IPS DF 6.9 (cell line): ENCODE results near the gene TMEM190.

Experiments
- DNase-seq: peaks from one replicate; pipeline ENCODE4 v3.0.0-alpha.2; 2013; ENCODE audit warnings: low read depth, low spot score
- H3K27ac ChIP-seq: one replicate; pipeline ENCODE4 v1.5.1; 2013; ENCODE audit warnings: low read length, control low read depth
- H3K27me3 ChIP-seq: 2 replicates; pipeline ENCODE4 v1.6.1; 2013; ENCODE audit warnings: mild to moderate bottlenecking, low read length; ENCODE audit not compliant: control insufficient read depth, insufficient read depth
- H3K36me3 ChIP-seq: 2 replicates; pipeline ENCODE4 v1.6.1; 2013; ENCODE audit warnings: low read length; ENCODE audit not compliant: control insufficient read depth, insufficient read depth
- H3K4me1 ChIP-seq: 2 replicates; pipeline ENCODE4 v1.6.1; 2013; ENCODE audit warnings: low read length; ENCODE audit not compliant: control insufficient read depth, insufficient read depth
- H3K4me3 ChIP-seq: 2 replicates; pipeline ENCODE4 v1.5.1; 2013; ENCODE audit warnings: mild to moderate bottlenecking, low read length
- H3K9me3 ChIP-seq: 2 replicates; pipeline ENCODE4 v1.6.1; 2013; ENCODE audit warnings: low read length, inconsistent platforms; ENCODE audit not compliant: control insufficient read depth, insufficient read depth
- WGBS: extraction: QIAGEN DNeasy Blood & Tissue Kit; methylation state at CpG from one replicate; pipeline ENCODE4 v1.1.7; 2013; ENCODE audit warnings: mixed read lengths, missing lambda C conversion rate; ENCODE audit not compliant: insufficient read length, insufficient coverage; 5-methylcytosine and 5-hydroxymethylcytosine counted together

Gene TMEM190

DNA sequence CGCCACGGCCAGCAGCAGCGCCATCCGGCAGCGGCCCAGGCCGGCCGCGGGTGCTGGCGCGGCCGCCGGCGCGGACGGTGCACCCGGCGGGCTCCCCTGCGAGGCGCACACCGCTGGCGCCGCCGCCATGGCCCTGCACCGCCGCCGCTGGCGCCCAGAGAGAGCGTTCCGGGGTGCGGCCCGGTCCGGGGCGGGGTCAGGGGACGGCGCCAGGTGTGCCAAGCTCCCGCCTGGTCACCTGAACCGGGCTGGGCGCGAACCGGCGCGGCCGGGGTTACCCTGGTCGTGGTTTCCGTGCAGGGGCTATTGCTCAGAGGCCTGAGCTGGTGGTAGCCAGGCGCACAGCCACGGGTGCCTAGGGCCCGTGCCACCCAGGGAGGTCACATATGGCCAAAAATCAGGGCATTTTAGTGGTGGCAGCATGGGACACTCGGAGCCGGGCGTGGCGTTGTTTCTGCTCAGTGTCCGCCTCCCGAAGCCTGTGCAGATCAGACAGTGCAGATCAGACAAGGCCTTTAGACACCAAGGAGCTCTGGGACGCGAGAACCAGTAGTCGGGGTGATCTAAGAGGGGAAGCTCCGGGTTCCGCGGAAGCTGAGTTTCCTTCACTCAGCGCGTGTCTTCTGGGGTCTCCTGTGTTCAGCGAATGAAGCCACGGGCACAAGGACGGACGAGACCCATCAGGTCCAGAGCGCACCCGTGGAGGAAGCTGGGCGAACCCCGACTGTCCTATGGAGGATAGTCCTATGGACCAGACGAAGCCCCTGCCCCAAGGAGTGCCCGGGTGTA is 7.7 kb downstream of the TMEM190 start, which contains the start of gene TMEM238:
TMEM238 (minus strand) TSS at position 162 of the 789 bp plus-strand sequence; CDS start at position 129, 33 bp downstream.
- H3K27ac ChIP-seq = no peak within 1 kb of the TSS
- DNase-seq = no peak
- no peaks in the 10 kb centered on the region for H3K9me3 ChIP-seq
- H3K4me1 ChIP-seq = peaks cover 3% of the 10 kb centered on the region
- H3K36me3 ChIP-seq = peaks cover 23% of the 10 kb centered on the region
- H3K27me3 ChIP-seq = no peaks in the 10 kb centered on the region
- H3K4me3 ChIP-seq = peak within 1 kb of the TSS; percentile 69; the same call in 1 of the 2 replicates
- no CpG with 5 or more reads among the region's 72 CpGs for WGBS

DNA sequence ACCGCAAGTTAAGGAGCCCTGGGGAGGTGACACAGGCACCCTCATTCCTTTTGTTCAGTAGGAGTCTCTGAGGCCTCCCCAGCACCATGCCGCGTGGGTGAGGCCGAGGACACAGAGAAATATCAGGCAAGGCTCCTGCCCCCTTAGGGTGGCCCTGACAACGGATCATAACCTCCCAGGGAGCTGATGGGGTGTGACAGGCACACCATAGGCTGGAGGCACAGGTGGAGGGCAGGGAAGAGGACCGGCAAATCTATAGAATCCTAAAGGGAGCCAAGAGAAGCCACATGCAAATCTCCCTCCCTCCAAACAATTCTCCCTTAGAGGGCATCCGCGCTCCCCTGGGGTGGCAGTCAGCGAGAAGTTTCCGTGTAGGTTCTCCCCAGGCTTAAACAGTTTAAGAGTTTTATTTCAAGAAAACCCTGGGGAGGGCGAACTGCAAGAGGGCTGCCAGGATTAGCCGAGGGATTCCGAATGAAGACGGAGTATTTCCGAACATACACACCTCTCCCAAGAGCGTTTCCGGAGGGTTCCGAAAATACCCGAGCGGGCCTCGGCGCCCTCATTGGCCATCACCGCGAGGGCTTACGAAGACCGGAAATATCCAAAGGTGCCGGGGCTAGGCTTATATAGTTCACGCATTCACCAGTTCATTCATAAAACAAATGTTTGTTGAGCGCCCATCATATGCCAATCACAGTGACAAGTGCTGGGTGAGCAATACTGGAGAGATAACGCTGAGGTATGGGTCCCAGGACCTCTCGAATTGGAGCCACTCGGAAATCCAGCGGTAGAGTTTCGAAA is 8.5 kb downstream of the TMEM190 start:
- H3K27ac ChIP-seq = no peak overlapping the region
- peaks cover 24% of the 10 kb centered on the region for H3K36me3 ChIP-seq
- peak; percentile 82 for DNase-seq
- no peaks in the 10 kb centered on the region for H3K9me3 ChIP-seq
- WGBS = no CpG with 5 or more reads among the region's 34 CpGs
- H3K4me3 ChIP-seq = peak overlapping the region; percentile 69; the same call in 1 of the 2 replicates
- H3K27me3 ChIP-seq = no peaks in the 10 kb centered on the region
- H3K4me1 ChIP-seq = peaks cover 6% of the 10 kb centered on the region

DNA sequence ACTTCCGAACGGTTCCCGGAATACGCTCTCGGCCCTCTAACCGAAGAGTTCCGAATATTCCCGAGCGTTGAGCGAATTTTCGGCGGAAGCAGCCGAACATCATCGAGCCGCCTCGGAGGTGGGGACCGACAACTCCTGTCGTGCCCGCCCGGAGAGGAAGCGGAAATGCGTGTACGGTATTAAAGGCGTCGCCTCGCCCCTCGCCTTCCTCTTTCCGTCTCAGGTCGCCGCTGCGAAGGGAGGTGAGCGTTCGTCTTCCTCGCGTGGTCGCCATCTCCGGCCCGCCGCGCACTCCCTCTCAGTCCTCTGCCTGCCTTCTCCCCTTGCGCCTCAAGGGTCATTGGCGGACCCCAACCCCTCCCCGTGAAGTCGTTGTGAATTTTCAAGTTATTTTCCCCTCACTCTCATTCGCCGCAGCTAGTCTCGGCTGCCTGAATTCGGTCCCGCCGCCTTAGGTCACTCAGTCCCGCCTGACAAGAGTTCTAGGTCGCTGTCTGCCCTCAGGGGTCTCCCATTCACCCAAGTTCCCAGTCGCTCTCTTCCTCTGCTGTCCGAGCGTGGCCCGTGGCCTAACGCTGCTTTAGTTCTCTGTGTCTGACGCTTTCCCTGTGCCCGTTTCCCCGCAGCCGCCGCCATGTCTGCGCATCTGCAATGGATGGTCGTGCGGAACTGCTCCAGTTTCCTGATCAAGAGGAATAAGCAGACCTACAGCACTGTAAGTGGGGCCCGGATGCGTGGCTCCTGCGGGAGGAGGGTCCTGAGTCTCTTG is 9.3 kb downstream of the TMEM190 start, which contains the start of gene RPL28:
RPL28 (plus strand) TSS at position 209 of the 769 bp plus-strand sequence; CDS start at position 635, 426 bp downstream.
- no CpG with 5 or more reads among the region's 68 CpGs for WGBS
- peak within 1 kb of the TSS; percentile 82 for H3K4me3 ChIP-seq
- H3K27me3 ChIP-seq = no peaks in the 10 kb centered on the region
- peaks cover 9% of the 10 kb centered on the region for H3K4me1 ChIP-seq
- H3K9me3 ChIP-seq = no peaks in the 10 kb centered on the region
- peak; percentile 93 for DNase-seq
- H3K36me3 ChIP-seq = peaks cover 26% of the 10 kb centered on the region
- no peak within 1 kb of the TSS for H3K27ac ChIP-seq

DNA sequence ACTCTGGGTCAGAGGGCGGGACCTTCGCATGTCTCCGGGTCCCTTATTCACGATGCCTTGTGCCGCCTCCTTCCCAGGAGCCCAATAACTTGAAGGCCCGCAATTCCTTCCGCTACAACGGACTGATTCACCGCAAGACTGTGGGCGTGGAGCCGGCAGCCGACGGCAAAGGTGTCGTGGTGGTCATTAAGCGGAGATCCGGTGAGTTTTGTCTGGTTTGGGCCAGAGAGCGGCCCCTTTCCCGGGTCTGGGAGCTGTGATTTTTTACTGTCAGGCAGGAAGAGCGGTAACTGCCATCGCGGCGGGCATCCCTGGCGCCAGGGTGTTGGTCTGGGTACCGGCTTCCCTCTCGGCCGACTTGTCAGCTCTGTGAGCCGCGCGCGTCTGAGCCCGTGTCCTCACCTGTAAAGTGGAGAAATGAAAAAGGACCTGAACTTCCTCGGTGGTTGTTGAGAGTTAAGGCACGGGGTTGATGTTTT is 9.9 kb downstream of the TMEM190 start:
- no peak overlapping the region for H3K27ac ChIP-seq
- DNase-seq = no peak
- peaks cover 26% of the 10 kb centered on the region for H3K36me3 ChIP-seq
- peak overlapping the region; percentile 82 for H3K4me3 ChIP-seq
- no peaks in the 10 kb centered on the region for H3K27me3 ChIP-seq
- H3K4me1 ChIP-seq = peaks cover 9% of the 10 kb centered on the region
- no CpG with 5 or more reads among the region's 33 CpGs for WGBS
- H3K9me3 ChIP-seq = no peaks in the 10 kb centered on the region

DNA sequence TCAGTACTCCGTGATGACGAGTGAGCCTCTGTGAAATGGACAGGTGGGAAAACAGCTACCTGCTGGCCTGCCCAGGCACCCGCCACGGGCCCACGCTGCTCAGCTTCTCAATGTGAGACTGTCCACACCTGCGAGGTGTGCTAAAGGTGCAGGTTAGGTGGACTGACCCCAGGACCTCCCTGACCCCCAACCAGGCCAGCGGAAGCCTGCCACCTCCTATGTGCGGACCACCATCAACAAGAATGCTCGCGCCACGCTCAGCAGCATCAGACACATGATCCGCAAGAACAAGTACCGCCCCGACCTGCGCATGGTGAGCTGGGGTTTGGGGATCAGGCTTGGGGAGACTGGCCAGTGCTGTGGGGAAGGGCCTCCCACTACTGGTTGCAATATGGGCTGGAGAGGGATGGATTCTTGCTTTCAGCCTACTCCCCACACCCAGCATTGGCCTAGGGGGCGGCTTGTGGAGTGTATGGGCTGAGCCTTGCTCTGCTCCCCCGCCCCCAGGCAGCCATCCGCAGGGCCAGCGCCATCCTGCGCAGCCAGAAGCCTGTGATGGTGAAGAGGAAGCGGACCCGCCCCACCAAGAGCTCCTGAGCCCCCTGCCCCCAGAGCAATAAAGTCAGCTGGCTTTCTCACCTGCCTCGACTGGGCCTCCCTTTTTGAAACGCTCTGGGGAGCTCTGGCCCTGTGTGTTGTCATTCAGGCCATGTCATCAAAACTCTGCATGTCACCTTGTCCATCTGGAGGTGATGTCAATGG is 11.3 kb downstream of the TMEM190 start:
- no peak overlapping the region for H3K4me3 ChIP-seq
- WGBS = no CpG with 5 or more reads among the region's 24 CpGs
- peaks cover 11% of the 10 kb centered on the region for H3K4me1 ChIP-seq
- H3K27me3 ChIP-seq = no peaks in the 10 kb centered on the region
- H3K27ac ChIP-seq = no peak overlapping the region
- no peak for DNase-seq
- H3K36me3 ChIP-seq = peaks cover 26% of the 10 kb centered on the region
- no peaks in the 10 kb centered on the region for H3K9me3 ChIP-seq

DNA sequence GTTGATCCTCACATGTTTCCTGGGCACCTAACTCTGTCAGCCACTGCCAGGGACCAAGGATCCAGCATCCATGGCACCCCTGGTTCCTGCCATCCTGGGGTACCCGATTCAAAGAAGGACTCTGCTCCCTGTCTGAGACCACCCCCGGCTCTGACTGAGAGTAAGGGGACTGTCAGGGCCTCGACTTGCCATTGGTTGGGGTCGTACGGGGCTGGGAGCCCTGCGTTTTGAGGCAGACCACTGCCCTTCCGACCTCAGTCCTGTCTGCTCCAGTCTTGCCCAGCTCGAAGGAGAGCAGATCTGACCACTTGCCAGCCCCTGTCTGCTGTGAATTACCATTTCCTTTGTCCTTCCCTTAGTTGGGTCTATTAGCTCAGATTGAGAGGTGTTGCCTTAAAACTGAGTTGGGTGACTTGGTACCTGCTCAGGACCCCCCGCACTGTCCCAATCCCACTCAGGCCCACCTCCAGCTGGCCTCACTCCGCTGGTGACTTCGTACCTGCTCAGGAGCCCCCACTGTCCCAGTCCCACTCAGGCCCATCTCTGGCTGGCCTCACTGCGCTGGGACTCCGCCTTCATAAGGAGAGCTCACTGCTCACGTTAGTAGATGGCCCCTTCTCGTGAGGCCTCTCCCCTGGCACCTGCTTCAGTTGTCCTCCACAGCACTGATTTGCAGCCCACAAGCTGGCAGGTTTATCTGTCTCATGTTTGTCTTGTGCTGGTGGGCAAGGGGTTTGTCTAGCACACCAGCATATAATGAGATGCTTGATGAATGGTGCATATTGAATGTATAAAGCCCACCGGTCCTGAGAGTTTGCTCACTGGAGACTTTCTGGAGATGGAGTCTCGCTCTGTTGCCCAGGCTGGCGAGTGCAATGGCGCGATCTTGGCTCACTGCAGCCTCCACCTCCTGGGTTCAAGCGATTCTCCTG is 13.0 kb downstream of the TMEM190 start:
- no peaks in the 10 kb centered on the region for H3K9me3 ChIP-seq
- peaks cover 11% of the 10 kb centered on the region for H3K4me1 ChIP-seq
- H3K27ac ChIP-seq = no peak overlapping the region
- no CpG with 5 or more reads among the region's 21 CpGs for WGBS
- no peak for DNase-seq
- peaks cover 26% of the 10 kb centered on the region for H3K36me3 ChIP-seq
- no peak overlapping the region for H3K4me3 ChIP-seq
- H3K27me3 ChIP-seq = no peaks in the 10 kb centered on the region

DNA sequence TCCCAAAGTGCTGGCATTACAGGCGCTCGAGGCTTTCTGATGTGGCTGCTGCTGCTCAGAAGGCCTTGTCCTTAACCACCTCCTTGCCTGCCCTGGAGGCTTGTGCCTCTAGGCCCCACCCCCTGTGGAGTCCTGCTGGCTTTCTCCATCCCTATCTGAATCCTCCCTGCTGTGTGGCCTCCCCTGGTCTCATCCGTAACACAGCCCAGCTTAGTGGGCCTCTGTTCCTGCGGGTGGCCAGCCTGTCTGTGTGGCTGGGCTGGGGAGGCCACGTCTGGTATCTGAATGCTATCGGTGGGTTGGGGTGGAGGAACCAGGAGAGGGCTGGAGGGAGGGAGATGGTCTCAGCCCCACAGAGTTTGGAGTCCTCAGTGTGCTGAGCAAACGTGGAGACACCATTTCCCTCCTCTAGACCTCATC is 13.8 kb downstream of the TMEM190 start:
- H3K27ac ChIP-seq = no peak overlapping the region
- no peak for DNase-seq
- no peaks in the 10 kb centered on the region for H3K27me3 ChIP-seq
- H3K4me1 ChIP-seq = peaks cover 11% of the 10 kb centered on the region
- H3K4me3 ChIP-seq = no peak overlapping the region
- peaks cover 26% of the 10 kb centered on the region for H3K36me3 ChIP-seq
- WGBS = no CpG with 5 or more reads among the region's 7 CpGs
- no peaks in the 10 kb centered on the region for H3K9me3 ChIP-seq

DNA sequence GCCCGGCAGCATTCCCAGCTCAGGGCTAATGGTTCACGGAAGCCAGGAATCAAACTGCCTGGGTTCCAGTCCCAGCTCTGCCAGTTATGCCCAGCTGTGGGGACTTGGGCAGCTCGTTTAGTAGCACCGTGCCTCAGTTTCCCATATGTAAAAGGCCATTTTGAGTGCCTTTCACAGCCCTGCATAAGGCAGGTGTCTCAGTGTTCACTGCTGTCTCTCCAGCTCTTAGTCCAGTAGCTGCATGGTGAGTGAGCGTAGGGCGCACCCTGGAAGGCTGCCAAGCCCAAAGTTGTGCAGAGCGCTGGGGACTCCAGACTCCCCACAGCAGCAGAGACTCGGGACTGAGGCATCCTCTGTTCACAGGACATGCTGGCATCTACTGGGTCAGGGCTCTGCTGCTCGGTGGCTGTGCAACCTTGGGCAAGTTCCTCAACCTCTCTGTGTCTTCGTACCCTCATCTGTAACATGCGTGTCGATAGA is 14.6 kb downstream of the TMEM190 start:
- H3K4me1 ChIP-seq = peaks cover 11% of the 10 kb centered on the region
- no peak overlapping the region for H3K4me3 ChIP-seq
- DNase-seq = no peak
- WGBS = no CpG with 5 or more reads among the region's 12 CpGs
- H3K9me3 ChIP-seq = no peaks in the 10 kb centered on the region
- H3K27ac ChIP-seq = no peak overlapping the region
- peaks cover 26% of the 10 kb centered on the region for H3K36me3 ChIP-seq
- H3K27me3 ChIP-seq = no peaks in the 10 kb centered on the region
